ENCODE measurements around the gene RNF126. TPM values are rescaled to one million over a fixed set of nuclear protein-coding genes. Genes with fewer than 3 reads are reported as not detected.

RNF126 gene
- total RNA-seq, 1 experiment from 2014 or later = 123 TPM

GRCh38 chr19:663682-664117 is 686 bp upstream of the RNF126 start:
- DNase-seq (ENCODE audit: low spot score) = no peak

GRCh38 chr19:662207-662961 is 630 bp downstream of the RNF126 start:
- peak; percentile 38 for DNase-seq (ENCODE audit: low spot score)

GRCh38 chr19:661427-662196 is 1.4 kb downstream of the RNF126 start:
- no peak for DNase-seq (ENCODE audit: low spot score)

GRCh38 chr19:660793-661426 is 2.1 kb downstream of the RNF126 start:
- DNase-seq (ENCODE audit: low spot score) = peak; percentile 13

- DNase-seq (ENCODE audit: low spot score) = peak; percentile 47
These were observed 3.8 kb downstream of the RNF126 start for GRCh38 chr19:658916-659839.

- DNase-seq (ENCODE audit: low spot score) = no peak
These were observed 4.8 kb downstream of the RNF126 start for GRCh38 chr19:658059-658839.

GRCh38 chr19:657611-658010 is 5.4 kb downstream of the RNF126 start:
- no peak for DNase-seq (ENCODE audit: low spot score)

- no peak for DNase-seq (ENCODE audit: low spot score)
These were observed 6.1 kb downstream of the RNF126 start for GRCh38 chr19:656751-657559.

- no peak for DNase-seq (ENCODE audit: low spot score)
These were observed 7.3 kb downstream of the RNF126 start for GRCh38 chr19:655691-656090.

- DNase-seq (ENCODE audit: low spot score) = no peak
These were observed 9.6 kb downstream of the RNF126 start for GRCh38 chr19:653425-653824.

GRCh38 chr19:652467-653389 is 10.3 kb downstream of the RNF126 start:
- no peak for DNase-seq (ENCODE audit: low spot score)

- DNase-seq (ENCODE audit: low spot score) = no peak
These were observed 11.0 kb downstream of the RNF126 start for GRCh38 chr19:651991-652390.

- DNase-seq (ENCODE audit: low spot score) = no peak
These were observed 11.7 kb downstream of the RNF126 start for GRCh38 chr19:651114-651818.

- DNase-seq (ENCODE audit: low spot score) = no peak
These were observed 12.9 kb downstream of the RNF126 start for GRCh38 chr19:650121-650520.

- no peak for DNase-seq (ENCODE audit: low spot score)
These were observed 13.9 kb downstream of the RNF126 start for GRCh38 chr19:648904-649801.

GRCh38 chr19:648305-648704 is 14.7 kb downstream of the RNF126 start:
- DNase-seq (ENCODE audit: low spot score) = no peak
